GM19452 (cell line): Measurements from ENCODE around the gene SLC4A2.

Experiments used
- ATAC-seq: cut with Tn5 transposase; IDR thresholded peaks from one replicate; pipeline ENCODE4 v1.9.1; 2021; ENCODE audit not compliant: unreplicated experiment

The SLC4A2 gene

GRCh38 chr7:151091431-151091830 is 32.0 kb downstream of the SLC4A2 start:
- no peak for ATAC-seq

DNA sequence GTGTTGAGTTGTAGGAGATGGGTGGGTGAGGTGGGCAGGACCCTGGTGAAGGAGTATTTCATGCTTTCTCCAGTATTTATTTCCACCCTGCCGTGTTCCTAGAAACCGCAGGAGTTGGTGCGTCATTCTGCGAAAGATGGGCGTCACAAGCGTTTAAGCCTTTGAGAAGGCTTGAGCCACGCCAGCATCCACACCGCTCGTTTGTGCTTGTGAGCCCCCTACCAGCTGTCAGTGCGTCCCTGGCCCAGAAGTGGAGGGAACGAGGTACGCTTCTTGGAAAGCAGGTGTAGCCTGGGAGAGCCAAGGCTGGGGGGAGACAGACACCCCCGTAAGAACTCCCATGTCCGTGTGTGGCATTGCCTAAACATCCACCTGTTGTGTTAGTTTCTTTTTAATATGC is 32.6 kb downstream of the SLC4A2 start:
- ATAC-seq, result no peak

DNA sequence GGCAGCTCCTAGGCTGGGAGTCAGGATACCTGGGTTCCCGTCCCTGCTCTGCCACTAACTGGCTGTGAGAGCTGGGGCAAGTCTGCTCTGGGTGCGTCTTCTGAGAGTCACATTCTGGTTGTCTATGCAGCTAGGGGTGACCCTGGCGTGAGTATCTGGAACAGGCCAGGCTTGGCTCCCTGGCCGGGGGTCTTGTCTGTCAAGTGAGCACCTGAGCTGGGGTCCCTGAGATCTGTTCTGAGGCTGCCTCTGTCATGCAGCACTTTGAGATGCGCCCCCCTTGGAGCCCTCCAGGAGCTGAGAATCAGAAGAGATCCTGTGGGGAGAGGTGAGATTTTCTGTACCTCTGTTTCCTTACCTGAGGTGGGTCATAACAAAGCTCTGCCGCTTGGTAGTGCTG is 34.4 kb downstream of the SLC4A2 start:
- ATAC-seq, result no peak

- no peak for ATAC-seq
Measured at GRCh38 chr7:151094675-151095074, 35.3 kb downstream of the SLC4A2 start.

DNA sequence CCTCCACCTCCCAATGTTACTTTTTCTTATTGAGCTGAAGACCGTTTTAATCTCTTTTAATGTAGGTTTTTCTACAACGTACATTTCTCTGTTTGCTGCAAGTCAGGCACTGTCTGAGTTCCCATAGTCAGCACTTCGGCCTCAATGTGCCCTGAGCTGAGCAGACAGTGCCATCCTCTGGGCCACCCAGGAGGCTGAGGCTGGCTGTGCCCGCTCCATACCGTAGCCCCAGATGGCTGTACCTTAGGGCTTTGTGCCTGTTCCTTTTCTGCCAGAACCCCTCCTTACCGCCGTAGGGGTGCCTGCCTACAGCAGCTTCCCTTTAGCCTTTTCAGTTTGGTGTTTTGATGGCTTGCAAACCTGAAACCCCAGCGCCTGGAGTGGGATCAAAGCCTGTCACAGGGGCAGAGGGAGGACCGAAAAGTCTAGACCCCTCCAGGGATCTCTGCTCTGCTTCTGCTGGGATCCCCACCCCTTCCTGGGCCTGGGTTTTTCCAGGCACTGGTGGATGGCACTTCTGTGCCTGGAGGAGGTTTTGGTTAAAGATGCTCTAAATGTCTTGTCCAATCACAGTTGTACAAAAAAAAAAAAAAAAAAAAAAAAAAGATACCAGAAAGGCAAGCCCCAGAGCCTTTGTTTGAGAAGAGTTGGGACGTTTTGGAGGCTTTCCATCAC is 35.9 kb downstream of the SLC4A2 start:
- no peak for ATAC-seq

- ATAC-seq, result no peak
Measured at GRCh38 chr7:151095828-151096475, 36.6 kb downstream of the SLC4A2 start.

DNA sequence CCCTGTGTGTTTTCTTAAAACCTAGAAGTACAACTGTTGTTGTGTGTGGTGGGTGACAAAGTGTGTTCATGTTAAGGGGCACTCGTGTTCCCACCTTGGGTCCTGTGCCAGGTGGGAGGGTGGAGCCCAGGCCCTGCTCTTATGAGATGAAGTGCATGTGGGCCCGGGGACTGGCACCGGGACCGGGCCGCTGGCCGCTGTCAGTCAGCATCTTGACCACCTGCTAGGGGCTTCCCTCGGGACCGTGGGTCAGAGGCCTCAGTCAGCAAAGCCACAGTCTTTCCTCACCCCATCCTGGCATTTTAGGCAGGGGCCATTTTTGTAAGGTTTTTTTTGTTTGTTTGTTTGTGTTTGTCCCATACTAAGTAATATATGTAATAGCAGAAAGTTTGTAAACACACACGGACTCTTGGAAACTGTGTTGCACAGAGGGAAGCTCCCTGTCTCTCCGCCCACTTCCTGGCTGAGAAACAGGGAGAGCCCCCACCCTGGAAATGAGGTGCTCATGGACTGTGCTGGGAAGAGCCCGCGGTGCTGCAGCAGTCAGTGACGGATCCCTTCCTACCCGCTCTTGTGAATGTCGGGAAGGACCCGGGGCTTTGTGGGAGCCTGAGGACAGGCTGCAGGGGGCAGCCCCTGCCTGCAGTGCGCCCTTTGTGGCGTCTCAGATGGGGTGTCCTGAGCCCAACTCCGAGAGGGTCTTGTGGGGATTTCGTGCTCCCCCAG is 40.3 kb downstream of the SLC4A2 start:
- no peak for ATAC-seq

GRCh38 chr7:151100921-151101320 is 41.5 kb downstream of the SLC4A2 start:
- ATAC-seq, result no peak

DNA sequence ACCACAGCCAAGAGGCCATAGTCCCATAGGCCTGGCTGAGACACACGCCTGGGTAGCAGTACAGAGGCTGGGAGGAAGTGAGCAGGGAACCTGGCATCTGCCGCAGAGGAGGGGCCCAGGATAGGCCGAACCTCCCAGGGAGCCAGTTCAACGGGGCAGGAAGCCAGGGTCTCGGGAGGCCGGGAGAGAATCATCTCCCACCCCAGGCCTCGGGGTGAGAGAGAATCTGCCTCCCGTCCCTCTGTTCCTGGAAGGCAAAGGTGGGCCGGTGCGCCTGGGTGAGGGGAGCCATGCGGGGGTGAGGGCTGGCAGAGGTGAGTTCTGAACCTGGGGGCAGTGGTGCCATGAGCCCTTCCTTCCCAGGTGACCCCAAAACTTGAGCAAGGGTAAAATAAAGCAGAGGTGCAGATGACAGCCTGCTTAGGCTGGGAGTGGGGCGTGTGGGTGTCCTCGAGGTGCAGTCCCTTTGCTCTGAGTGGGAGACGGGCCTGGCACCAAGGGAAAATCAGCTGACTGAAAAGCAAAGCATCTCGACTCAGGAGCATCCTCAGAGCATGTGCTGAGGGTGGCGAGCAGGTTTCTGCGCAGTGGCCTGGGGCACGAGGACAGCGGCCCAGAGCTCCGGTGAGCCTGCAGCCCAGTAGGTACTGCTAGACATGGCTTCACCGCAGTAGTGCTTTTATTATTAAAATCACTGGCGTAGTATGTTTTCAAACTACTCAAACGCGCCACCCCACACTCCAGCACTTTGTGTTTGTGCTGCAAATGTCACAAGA is 42.4 kb downstream of the SLC4A2 start:
- ATAC-seq, result no peak

GRCh38 chr7:151102991-151103390 is 43.6 kb downstream of the SLC4A2 start:
- ATAC-seq, result no peak

DNA sequence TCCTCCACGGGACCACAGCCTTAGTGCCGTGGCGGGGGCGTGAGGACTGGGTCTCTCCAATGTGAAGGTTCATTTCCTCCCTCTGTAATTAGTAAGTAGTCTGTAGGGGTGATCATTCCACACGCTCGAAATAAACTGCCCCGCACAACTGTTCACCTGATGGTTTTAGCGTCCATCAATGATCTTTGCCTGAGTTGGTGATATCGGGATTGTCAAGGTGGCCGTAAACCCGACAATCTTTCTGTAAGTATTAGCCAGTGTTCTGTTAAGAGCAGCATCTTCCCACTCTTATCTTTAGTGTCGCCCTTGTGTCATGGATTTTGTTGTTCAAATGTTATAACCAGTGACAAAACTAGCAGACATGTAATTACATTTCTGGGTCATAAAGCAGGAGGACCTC is 44.6 kb downstream of the SLC4A2 start:
- no peak for ATAC-seq

- ATAC-seq, result no peak
Measured at GRCh38 chr7:151104411-151105235, 45.2 kb downstream of the SLC4A2 start.

- ATAC-seq, result no peak
Measured at GRCh38 chr7:151107882-151108281, 48.5 kb downstream of the SLC4A2 start.

- ATAC-seq, result no peak
Measured at GRCh38 chr7:151109094-151110048, 50.0 kb downstream of the SLC4A2 start.

DNA sequence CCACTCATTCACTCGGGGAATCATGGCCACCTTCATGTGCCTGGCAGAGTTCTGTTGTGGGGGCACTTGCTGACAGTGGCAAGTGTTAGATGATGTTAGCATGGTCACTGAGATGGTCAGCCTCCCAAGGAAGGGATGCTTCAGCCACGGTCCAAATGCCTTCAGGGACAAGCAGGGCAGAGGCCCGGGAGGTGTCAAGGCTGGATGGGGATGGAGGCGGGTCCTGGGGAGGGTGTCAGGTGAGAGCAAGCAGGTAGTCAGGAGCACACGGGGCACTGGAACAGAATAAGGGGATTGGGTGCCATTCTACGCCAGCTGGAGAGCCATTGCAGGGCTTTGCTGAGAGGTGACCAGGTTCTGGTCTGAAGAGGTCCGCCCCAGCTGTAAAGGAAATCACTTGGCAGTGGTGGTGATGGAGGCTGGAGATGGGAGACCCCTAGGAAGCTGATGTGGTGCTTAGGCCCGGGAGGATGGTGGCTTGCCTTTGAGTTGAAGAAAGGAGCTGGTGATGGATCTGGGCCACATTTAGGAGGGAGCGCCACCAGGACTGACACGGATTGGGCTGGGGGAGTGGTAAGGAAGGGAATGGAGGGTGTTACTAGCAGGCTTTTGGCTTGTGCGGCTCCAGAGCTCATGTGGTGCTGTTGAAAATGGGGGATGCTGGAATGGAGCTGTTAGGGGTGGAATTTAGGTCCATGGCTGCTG is 51.0 kb downstream of the SLC4A2 start:
- no peak for ATAC-seq

GRCh38 chr7:151110941-151111645 is 51.7 kb downstream of the SLC4A2 start:
- ATAC-seq, result peak; percentile 85

- no peak for ATAC-seq
Measured at GRCh38 chr7:151113344-151114150, 54.2 kb downstream of the SLC4A2 start.
